ENCODE results near the gene CFAP20. TPM values are rescaled to one million over a fixed set of nuclear protein-coding genes. Genes with fewer than 3 reads are reported as not detected.

Gene CFAP20
- 23.5 and 27.4 TPM in 2 replicates for total RNA-seq

DNA sequence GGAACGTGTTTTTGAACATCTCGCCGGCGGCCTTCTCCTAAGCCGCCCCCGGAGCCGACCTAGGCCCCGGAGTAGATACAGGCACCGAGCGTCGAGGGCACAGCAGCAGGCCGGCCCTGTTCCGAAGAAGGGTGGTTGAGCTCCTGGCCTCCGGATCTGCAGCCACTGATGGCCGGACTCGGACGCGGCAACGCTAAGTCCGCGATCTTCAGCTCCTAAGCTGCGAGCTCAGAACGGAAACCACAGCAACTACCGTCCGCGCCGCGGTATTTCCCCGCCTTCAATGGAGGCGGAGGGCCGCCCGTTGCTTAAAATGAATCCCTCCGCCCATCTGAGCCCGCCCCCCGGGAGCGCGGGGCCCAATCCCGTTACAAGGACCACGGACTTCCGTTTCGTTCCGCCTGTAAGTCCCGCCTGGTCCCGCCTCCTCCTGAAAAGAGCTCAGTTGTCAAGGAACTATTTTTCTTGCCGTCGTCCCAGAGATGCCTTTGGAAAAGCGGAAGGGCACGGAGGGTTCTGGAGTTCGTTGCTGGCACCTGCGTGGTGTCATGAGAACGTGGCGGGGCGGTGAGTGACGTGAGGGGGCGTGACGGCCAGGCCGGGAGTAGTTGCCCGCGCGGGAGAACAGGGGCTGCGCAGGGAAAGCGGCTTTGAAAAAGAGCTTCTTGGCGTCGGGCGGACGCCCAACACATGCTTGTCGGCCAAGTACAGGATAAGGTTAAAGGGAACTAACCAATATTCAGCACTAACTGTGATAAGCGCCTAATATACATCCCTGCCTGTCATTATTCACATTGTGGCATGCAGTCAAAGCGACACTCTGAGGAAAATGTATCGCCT lies at the start of gene CFAP20:
Gene CFAP20, minus strand, starts transcription at position 285 of the 840 bp plus-strand sequence. Its CDS starts 266 bp downstream, at position 19.

Small RNAs within 50 kb of the gene (small RNA-seq; reads per million reads assigned to genes)
- gene RF00019 = not detected

Other genes starting within 250 kb of the CFAP20 start
- not detected in 2 replicates for gene CNGB1, start 158.3 kb downstream of the CFAP20 start, total RNA-seq
- 3.7 and 5.9 TPM in 2 replicates for gene ZNF319, start 128.7 kb downstream of the CFAP20 start, total RNA-seq
- gene USB1, start 128.0 kb downstream of the CFAP20 start, total RNA-seq = 17.4 and 20.2 TPM in 2 replicates
- 2.6 and 2.7 TPM in 2 replicates for gene MMP15, start 103.6 kb downstream of the CFAP20 start, total RNA-seq
- 29.8 and 32.5 TPM in 2 replicates for gene CSNK2A2, start 68.7 kb upstream of the CFAP20 start, total RNA-seq
- gene PRSS54, start 165.6 kb upstream of the CFAP20 start, total RNA-seq = not detected in 2 replicates

Measured in subcutaneous preadipocyte (primary cell).